Kidney (tissue), 14 donors: Measurements from ENCODE around the gene TCP11. TPM values are rescaled to one million over a fixed set of nuclear protein-coding genes. Genes with fewer than 3 reads are reported as not detected.

Source experiments
- DNase-seq, 5 donors: peaks; one replicate each; pipeline ENCODE4 v3.0.0-alpha.2; 2013 to 2020
- FAIRE-seq: peaks from 2 replicates; lab custom pipeline; 2012; peaks lifted over from hg19 to GRCh38; lab: Jason Lieb, UNC
- H3K27ac ChIP-seq, 2 donors: one replicate each; pipeline ENCODE4 v1.7.0; 2013; ENCODE audit warnings: low read depth in 2 of 2, low read length in 2 of 2, inconsistent platforms in 1 of 2
- H3K27me3 ChIP-seq: one replicate; pipeline ENCODE4 v1.7.1; 2013; ENCODE audit warnings: low read length, inconsistent platforms; ENCODE audit not compliant: control insufficient read depth, insufficient read depth
- H3K36me3 ChIP-seq, 3 donors: one replicate each; pipeline versions ENCODE4 v1.7.0 to v1.7.1; 2013; ENCODE audit warnings: low read length in 3 of 3, control low read depth in 1 of 3, inconsistent platforms in 1 of 3; ENCODE audit not compliant: insufficient read depth in 3 of 3, control insufficient read depth in 2 of 3
- H3K4me1 ChIP-seq, 3 donors: one replicate each; pipeline versions ENCODE4 v1.7.0 to v1.7.1; 2013; ENCODE audit warnings: low read length in 3 of 3, inconsistent platforms in 1 of 3, low read depth in 1 of 3; ENCODE audit not compliant: control insufficient read depth in 2 of 3, insufficient read depth in 2 of 3
- H3K4me3 ChIP-seq, 3 donors: one replicate each; pipeline versions ENCODE4 v1.7.0 to v1.8.1; 2013; ENCODE audit warnings: low read length in 3 of 3, control low read depth in 1 of 3, inconsistent platforms in 1 of 3
- H3K9ac ChIP-seq, 3 donors: one replicate each; pipeline versions ENCODE4 v1.7.0 to v1.7.1; 2013; ENCODE audit warnings: low read length in 3 of 3, control low read depth in 1 of 3, inconsistent platforms in 1 of 3
- H3K9me3 ChIP-seq, 3 donors: one replicate each; pipeline versions ENCODE4 v1.7.0 to v1.7.1; 2013; ENCODE audit warnings: low read length in 3 of 3, control low read depth in 1 of 3, inconsistent platforms in 1 of 3; ENCODE audit not compliant: control insufficient read depth in 2 of 3, insufficient read depth in 1 of 3
- intact Hi-C: fragments of 100-400 bp; cut with DNase I; formaldehyde crosslinking; loops from one replicate; pipeline ENCODE4 v1.11.1; 2022
- polyA plus RNA-seq: library from polyadenylated mRNA; stranded (reverse); fragments of 350-450 nt; fragmentation: Illumina TruSeq; extraction: RNeasy Lipid Tissue Mini Kit (QIAGEN cat#74804); gene quantifications from one replicate; pipeline ENCODE4 v1.2.3, GENCODE V29; 2014; ENCODE audit warnings: low read depth, low replicate concordance; ENCODE audit not compliant: insufficient read depth
- total RNA-seq: library from RNA; stranded (reverse); fragmentation: NEBNext Ultra II Directional; extraction: Animal tissue kit (Norgen Biotek cat#: 25700); gene quantifications from one replicate; pipeline ENCODE4 v1.2.1, GENCODE V29; 2021
- TF ChIP-seq, protein P1 (sequence below): IDR thresholded peaks from 3 replicates; pipeline ENCODE4 v1.5.1; 2012; ENCODE audit warnings: mild to moderate bottlenecking, moderate library complexity, borderline replicate concordance; ENCODE audit not compliant: insufficient read depth; ENCODE audit errors: extremely low read depth
- donor health status: control.
- donor health status: control.
- donor health status: control.
- donor health status: control.
- donor health status: control.
- donor health status: DM: yes; HTN: yes; CAD: no.
- donor health status: Normal renal cell carcinoma (clear cell type).

Gene TCP11
- total and polyA plus RNA-seq, 2 donors from 2014 or later = 0.41 to 0.50 TPM

- no peaks in the 10 kb centered on the region for H3K27me3 ChIP-seq
- intact Hi-C loops = no loop called here
- H3K4me1 ChIP-seq = peaks cover 0 to 20% (median 6%) of the 10 kb centered on the region in 3 donors
- H3K9ac ChIP-seq = no peak overlapping the region
- H3K4me3 ChIP-seq = no peak overlapping the region
- no peak for DNase-seq
- TF ChIP-seq, protein P1, sequence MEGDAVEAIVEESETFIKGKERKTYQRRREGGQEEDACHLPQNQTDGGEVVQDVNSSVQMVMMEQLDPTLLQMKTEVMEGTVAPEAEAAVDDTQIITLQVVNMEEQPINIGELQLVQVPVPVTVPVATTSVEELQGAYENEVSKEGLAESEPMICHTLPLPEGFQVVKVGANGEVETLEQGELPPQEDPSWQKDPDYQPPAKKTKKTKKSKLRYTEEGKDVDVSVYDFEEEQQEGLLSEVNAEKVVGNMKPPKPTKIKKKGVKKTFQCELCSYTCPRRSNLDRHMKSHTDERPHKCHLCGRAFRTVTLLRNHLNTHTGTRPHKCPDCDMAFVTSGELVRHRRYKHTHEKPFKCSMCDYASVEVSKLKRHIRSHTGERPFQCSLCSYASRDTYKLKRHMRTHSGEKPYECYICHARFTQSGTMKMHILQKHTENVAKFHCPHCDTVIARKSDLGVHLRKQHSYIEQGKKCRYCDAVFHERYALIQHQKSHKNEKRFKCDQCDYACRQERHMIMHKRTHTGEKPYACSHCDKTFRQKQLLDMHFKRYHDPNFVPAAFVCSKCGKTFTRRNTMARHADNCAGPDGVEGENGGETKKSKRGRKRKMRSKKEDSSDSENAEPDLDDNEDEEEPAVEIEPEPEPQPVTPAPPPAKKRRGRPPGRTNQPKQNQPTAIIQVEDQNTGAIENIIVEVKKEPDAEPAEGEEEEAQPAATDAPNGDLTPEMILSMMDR = no peak
- no peak for FAIRE-seq
- no peak overlapping the region for H3K27ac ChIP-seq
- no peaks in the 10 kb centered on the region for H3K9me3 ChIP-seq
- peaks cover 3 to 30% (median 24%) of the 10 kb centered on the region in 3 donors for H3K36me3 ChIP-seq
Observed at GRCh38 chr6:35085359-35086281, 55.5 kb downstream of the TCP11 start.

DNA sequence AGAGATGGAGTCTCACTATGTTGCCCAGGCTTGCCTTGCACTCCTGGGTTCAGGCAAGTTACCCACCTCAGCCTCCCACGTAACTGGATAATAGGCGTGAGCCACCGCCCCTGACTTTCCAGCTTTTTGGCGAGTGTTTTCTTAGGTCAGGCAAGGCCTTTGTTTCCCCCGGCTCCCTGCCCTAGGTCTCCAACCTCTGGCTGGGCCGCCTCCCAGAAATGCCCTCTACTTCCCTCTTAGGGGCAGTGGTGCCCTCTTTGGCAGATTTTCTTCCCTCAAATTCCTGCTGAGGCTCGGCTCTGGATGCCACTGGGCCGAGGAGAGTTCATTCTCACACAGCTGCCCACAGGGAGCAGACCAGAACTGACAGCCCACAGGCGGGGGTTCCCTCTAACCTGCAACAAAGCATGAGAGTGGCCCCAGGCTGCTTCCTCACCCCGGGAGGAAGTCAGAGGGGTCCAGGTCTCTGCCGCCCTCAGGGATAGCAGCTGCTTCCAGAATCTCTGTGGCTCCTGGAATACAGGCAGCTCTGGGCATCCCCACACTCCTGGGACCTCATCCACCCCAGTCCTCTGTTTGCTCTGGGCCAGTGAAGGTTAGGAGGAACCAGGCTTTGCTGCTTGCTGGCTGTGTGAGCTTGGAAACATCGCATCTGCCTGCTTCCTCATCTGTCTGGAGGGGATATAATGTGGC lies 56.5 kb downstream of the TCP11 start:
- Histone ChIP-seq H3K9ac (no peak overlapping the region), H3K9me3 (no peaks in the 10 kb centered on the region), H3K4me1 (peaks cover 0 to 20% (median 6%) of the 10 kb centered on the region in 3 donors), H3K36me3 (peaks cover 3 to 33% (median 29%) of the 10 kb centered on the region in 3 donors), H3K27ac (no peak overlapping the region), H3K4me3 (no peak overlapping the region), H3K27me3 (no peaks in the 10 kb centered on the region)
- intact Hi-C loops = no loop called here
- TF ChIP-seq, protein P1 = no peak
- DNase-seq = no peak
- no peak for FAIRE-seq

GRCh38 chr6:35084041-35084491 lies 57.1 kb downstream of the TCP11 start:
- FAIRE-seq (no peak), DNase-seq (peak in 1 of 5 donors; percentile 21)
- H3K4me1 ChIP-seq = peaks cover 0 to 17% (median 6%) of the 10 kb centered on the region in 3 donors
- H3K9me3 ChIP-seq = no peaks in the 10 kb centered on the region
- no peak overlapping the region for H3K9ac ChIP-seq
- H3K27me3 ChIP-seq = no peaks in the 10 kb centered on the region
- peaks cover 3 to 38% (median 29%) of the 10 kb centered on the region in 3 donors for H3K36me3 ChIP-seq
- TF ChIP-seq, protein P1 = no peak
- no peak overlapping the region for H3K4me3 ChIP-seq
- H3K27ac ChIP-seq = no peak overlapping the region
- intact Hi-C loops = no loop called here
